Panc1 (cell line): ENCODE results near the gene ANXA6. TPM values are rescaled to one million over a fixed set of nuclear protein-coding genes. Genes with fewer than 3 reads are reported as not detected.

ENCODE experiments used
- ATAC-seq: fragments of 200-7000 bp; cut with Tn5 transposase; 2 replicates; pipeline ENCODE4 v1.9.1; 2020; ENCODE audit warnings: mild to moderate bottlenecking, moderate library complexity
- BruUV-seq: library from RNA; stranded (reverse); fragments of 400-500 nt; replicated peaks from 2 replicates; lab custom pipeline; 2021; lab: Mats Ljungman, UMichigan
- CTCF ChIA-PET: fragments of 300-600 bp; sonication (Branson Sonifier 250); formaldehyde crosslinking; loops from one replicate; lab custom pipeline; 2022; ENCODE audit warnings: antibody characterized with exemption; lab: Charles Lee
- POLR2A ChIA-PET: fragments of 300-600 bp; sonication (Branson Sonifier 250); formaldehyde crosslinking; loops from one replicate; lab custom pipeline; 2022; ENCODE audit warnings: antibody characterized with exemption; lab: Charles Lee
- DNase-seq: peaks from one replicate; pipeline ENCODE4 v3.0.0-alpha.2; 2010; ENCODE audit warnings: low read depth, low spot score
- H3K27ac ChIP-seq: 2 replicates; pipeline ENCODE4 v1.5.1; 2011; ENCODE audit warnings: mild to moderate bottlenecking, low read length, inconsistent platforms
- H3K27me3 ChIP-seq: fragments of 200-500 bp; sonication (Bioruptor generic); 2 replicates; pipeline ENCODE4 v1.6.0; 2014; ENCODE audit warnings: low read length, inconsistent platforms; ENCODE audit not compliant: control insufficient read depth, insufficient read depth
- H3K36me3 ChIP-seq: fragments of 200-500 bp; sonication (Bioruptor generic); 2 replicates; pipeline ENCODE4 v1.5.1; 2014; ENCODE audit warnings: inconsistent platforms, mild to moderate bottlenecking, low read length, moderate library complexity; ENCODE audit not compliant: control insufficient read depth, insufficient read depth
- H3K4me1 ChIP-seq: 2 replicates; pipeline ENCODE4 v1.5.1; 2011; ENCODE audit warnings: inconsistent platforms, mild to moderate bottlenecking, low read length, moderate library complexity; ENCODE audit not compliant: control insufficient read depth, insufficient read depth
- H3K4me3 ChIP-seq, 2 experiments: 2 replicates each; pipeline ENCODE4 v1.5.1; 2011 to 2012; ENCODE audit warnings: low read depth in 2 of 2, low read length in 2 of 2, mild to moderate bottlenecking in 2 of 2, inconsistent platforms in 1 of 2, moderate library complexity in 1 of 2
- H3K9me3 ChIP-seq: fragments of 200-500 bp; sonication (Bioruptor generic); 2 replicates; pipeline ENCODE4 v1.5.1; 2014; ENCODE audit warnings: low read depth, mild to moderate bottlenecking, inconsistent platforms, low read length, moderate library complexity; ENCODE audit not compliant: control insufficient read depth, insufficient read depth
- CTCF ChIP-seq: fragments of 450-650 bp; IDR thresholded peaks from 2 replicates; pipeline ENCODE4 v1.5.1; 2017; ENCODE audit warnings: mild to moderate bottlenecking
- POLR2AphosphoS5 ChIP-seq: IDR thresholded peaks from 2 replicates; pipeline ENCODE4 v1.6.1; 2012; ENCODE audit warnings: mild to moderate bottlenecking, low read depth, low read length, moderate library complexity
- SIN3A ChIP-seq: IDR thresholded peaks from 2 replicates; pipeline ENCODE4 v1.6.1; 2012; ENCODE audit warnings: low read depth, mild to moderate bottlenecking, low read length, moderate library complexity, borderline replicate concordance; ENCODE audit not compliant: insufficient read depth
- TCF7L2 ChIP-seq: IDR thresholded peaks from 2 replicates; pipeline ENCODE4 v1.6.1; 2011; ENCODE audit warnings: mild to moderate bottlenecking, low read depth, low read length, inconsistent platforms
- in situ Hi-C: cut with HindIII; loops from 2 replicates; pipeline ENCODE4 v1.10.0; 2016; ENCODE audit warnings: low sequenced_read_pairs, low pct_unique_long_range_greater_than_20kb
- intact Hi-C: fragments of 100-400 bp; cut with micrococcal nuclease; formaldehyde crosslinking; loops from one replicate; pipeline ENCODE4 v1.10.0; 2022; ENCODE audit not compliant: unreplicated experiment
- total RNA-seq: library from RNA; stranded (reverse); gene quantifications from one replicate; pipeline ENCODE4 v1.2.1, GENCODE V29; 2021; ENCODE audit not compliant: unreplicated experiment
- TF ChIP-seq, protein P1 (sequence below), 2 experiments: IDR thresholded peaks; 2 replicates each; pipeline ENCODE4 v1.6.1; 2011 to 2012; ENCODE audit warnings: low read depth in 2 of 2, control low read depth in 1 of 2, low read length in 1 of 2, mild to moderate bottlenecking in 1 of 2, moderate library complexity in 1 of 2; ENCODE audit not compliant: insufficient read depth in 1 of 2

ANXA6 gene
- total RNA-seq, 1 experiment from 2014 or later, result 60.0 TPM

DNA sequence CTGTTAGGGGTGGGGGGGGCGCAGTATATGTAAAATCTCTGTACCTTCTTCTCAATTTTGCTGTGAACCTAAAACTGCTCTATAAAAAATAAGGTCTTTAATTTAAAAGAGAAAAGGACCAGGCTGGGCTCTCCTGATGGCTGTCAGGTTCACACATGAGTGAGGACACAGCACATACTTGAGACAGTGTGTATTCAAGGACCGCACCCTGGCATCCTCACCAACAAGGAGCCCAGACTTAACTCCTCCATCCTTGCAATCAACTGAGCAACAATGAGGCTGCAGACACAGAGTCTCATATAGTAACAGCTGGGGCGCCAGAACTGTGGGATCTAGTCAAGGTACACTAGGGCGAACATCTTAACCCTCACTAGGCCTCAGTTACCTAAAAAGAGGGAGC lies 86.6 kb downstream of the ANXA6 start:
- in situ Hi-C loops, result no loop called here
- CTCF ChIA-PET, result no interaction called here
- POLR2A ChIA-PET, result no interaction called here

GRCh38 chr5:151070449-151070848 lies 87.1 kb downstream of the ANXA6 start:
- Histone ChIP-seq H3K4me3 (no peak overlapping the region), H3K9me3 (no peaks in the 10 kb centered on the region), H3K27ac (no peak overlapping the region), H3K36me3 (no peaks in the 10 kb centered on the region), H3K27me3 (no peaks in the 10 kb centered on the region), H3K4me1 (no peaks in the 10 kb centered on the region)
- ChIA-PET CTCF (no interaction called here), POLR2A (no interaction called here)
- no peak for DNase-seq
- in situ Hi-C loops, result no loop called here
- BruUV-seq, result no TSS peak
- intact Hi-C loops, result no loop called here
- ATAC-seq, result no peak
- TF ChIP-seq TCF7L2 (no peak), SIN3A (no peak), CTCF (no peak)

More for the DNA sequence above, 86.6 kb downstream of the ANXA6 start:
- H3K9me3 ChIP-seq, result no peaks in the 10 kb centered on the region
- no peak for DNase-seq
- no peak for ATAC-seq
- TF ChIP-seq TCF7L2 (no peak), CTCF (no peak), SIN3A (no peak), POLR2AphosphoS5 (no peak)
- TF ChIP-seq, protein P1, sequence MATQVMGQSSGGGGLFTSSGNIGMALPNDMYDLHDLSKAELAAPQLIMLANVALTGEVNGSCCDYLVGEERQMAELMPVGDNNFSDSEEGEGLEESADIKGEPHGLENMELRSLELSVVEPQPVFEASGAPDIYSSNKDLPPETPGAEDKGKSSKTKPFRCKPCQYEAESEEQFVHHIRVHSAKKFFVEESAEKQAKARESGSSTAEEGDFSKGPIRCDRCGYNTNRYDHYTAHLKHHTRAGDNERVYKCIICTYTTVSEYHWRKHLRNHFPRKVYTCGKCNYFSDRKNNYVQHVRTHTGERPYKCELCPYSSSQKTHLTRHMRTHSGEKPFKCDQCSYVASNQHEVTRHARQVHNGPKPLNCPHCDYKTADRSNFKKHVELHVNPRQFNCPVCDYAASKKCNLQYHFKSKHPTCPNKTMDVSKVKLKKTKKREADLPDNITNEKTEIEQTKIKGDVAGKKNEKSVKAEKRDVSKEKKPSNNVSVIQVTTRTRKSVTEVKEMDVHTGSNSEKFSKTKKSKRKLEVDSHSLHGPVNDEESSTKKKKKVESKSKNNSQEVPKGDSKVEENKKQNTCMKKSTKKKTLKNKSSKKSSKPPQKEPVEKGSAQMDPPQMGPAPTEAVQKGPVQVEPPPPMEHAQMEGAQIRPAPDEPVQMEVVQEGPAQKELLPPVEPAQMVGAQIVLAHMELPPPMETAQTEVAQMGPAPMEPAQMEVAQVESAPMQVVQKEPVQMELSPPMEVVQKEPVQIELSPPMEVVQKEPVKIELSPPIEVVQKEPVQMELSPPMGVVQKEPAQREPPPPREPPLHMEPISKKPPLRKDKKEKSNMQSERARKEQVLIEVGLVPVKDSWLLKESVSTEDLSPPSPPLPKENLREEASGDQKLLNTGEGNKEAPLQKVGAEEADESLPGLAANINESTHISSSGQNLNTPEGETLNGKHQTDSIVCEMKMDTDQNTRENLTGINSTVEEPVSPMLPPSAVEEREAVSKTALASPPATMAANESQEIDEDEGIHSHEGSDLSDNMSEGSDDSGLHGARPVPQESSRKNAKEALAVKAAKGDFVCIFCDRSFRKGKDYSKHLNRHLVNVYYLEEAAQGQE (IDR thresholded peaks at IDR 0.05; ENCODE audit: insufficient read depth in 1 of 2, low read depth in 2 of 2, low read length in 1 of 2), result no peak
- no peaks in the 10 kb centered on the region for H3K36me3 ChIP-seq
- no peaks in the 10 kb centered on the region; the same call in 1 of the 2 replicates for H3K4me1 ChIP-seq
- H3K27ac ChIP-seq, result no peak overlapping the region
- no peak overlapping the region for H3K4me3 ChIP-seq
- no TSS peak for BruUV-seq
- no peaks in the 10 kb centered on the region for H3K27me3 ChIP-seq
- intact Hi-C loops, result no loop called here
